ENCODE measurements around the gene SMARCD2. TPM values are rescaled to one million over a fixed set of nuclear protein-coding genes. Genes with fewer than 3 reads are reported as not detected.
"Not testable (repeated sequence)": the region's sequence is repeated elsewhere in the genome, so short reads cannot be mapped to it uniquely, and the experiment has no call there.

The SMARCD2 gene
- 100 to 1,000 TPM in 1 of 2 experiments, 10 to 100 TPM in 1; 98.5 to 107 TPM for total RNA-seq

- peaks cover 3% of the 10 kb centered on the region for H3K36me3 Mint-ChIP-seq (ENCODE audit: low read depth)
- peak within 1 kb of the TSS; percentile 94 for H3K27ac Mint-ChIP-seq
- H3K4me1 Mint-ChIP-seq (ENCODE audit: low read depth), result peaks cover 40% of the 10 kb centered on the region
- no peaks in the 10 kb centered on the region for H3K27me3 Mint-ChIP-seq (ENCODE audit: low read depth)
- H3K4me3 Mint-ChIP-seq, result peak within 1 kb of the TSS; percentile 94
- peak; percentile 100 for DNase-seq
- CTCF ChIA-PET, result interaction anchor here (1.5 to 1.6 kb wide), 3 partner anchors 8 to 17 kb away, joined by 4 to 14 read pairs (median 4); partner anchors contain the start of genes FTSJ3 and PSMC5
- intact Hi-C loops (cut with micrococcal nuclease), result loop anchor here (1.0 to 2.0 kb wide), 8 partner anchors 15 to 302 kb away; partner anchors contain the start of genes CCDC47, DCAF7, ERN1 and FTSJ3
- no peaks in the 10 kb centered on the region for H3K9me3 Mint-ChIP-seq
Measured at GRCh38 chr17:63842540-63843386, at the start of gene SMARCD2. SMARCD2 (minus strand) TSS chr17:63842685; CDS start chr17:63842674, 11 bp downstream.

DNA sequence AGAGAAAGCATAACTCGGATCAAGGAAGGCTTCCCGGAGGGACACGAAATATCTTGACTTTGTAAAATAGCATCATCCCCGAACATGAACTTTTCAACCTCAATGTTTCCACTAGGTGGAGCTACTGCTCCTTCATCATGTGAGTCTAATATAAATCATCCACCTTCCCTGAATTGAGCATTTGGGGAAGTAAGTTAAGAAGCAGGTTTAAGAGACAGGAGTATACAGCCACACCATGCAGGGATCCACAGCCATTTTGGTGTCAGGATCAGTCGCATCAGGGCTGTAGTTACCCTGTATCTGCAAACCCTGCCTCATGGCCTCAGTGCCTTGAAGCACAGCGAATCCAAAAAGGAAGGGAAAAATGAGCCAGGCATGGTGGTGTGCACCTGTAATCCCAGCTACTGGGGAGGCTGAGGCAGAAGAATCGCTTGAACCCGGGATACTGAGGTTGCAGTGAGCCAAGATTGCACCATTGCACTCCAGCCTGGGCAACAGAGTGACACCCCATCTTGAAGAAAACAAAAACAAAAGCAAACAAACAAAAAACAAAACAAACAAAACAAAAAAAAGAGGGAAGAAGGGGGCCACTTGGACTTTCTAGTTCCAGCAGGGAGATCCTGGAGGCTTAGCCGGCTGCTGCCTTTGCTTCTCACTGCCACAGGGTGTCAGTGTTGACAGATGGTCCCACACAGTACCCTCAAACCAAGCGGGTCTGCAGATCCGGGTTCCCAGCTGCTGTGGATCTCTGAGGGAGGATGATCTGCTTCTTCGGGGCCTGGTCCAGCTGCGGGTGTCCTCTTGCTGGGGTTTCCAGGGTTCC is 46.8 kb upstream of the SMARCD2 start:
- H3K36me3 Mint-ChIP-seq (ENCODE audit: low read depth); H3K4me1 Mint-ChIP-seq (ENCODE audit: low read depth); H3K27ac Mint-ChIP-seq; H3K4me3 Mint-ChIP-seq; H3K27me3 Mint-ChIP-seq (ENCODE audit: low read depth); H3K9me3 Mint-ChIP-seq; intact Hi-C loops (cut with micrococcal nuclease): not testable (repeated sequence)
- DNase-seq, result peak; percentile 23
- CTCF ChIA-PET, result interaction anchor here (0.6 to 4.1 kb wide), 16 partner anchors 8 to 244 kb away, joined by 3 to 20 read pairs (median 4); partner anchors contain the start of genes CSHL1 and GH2

- intact Hi-C loops (cut with micrococcal nuclease), result not testable (repeated sequence)
Measured at GRCh38 chr17:63885119-63885518, 42.6 kb upstream of the SMARCD2 start.

GRCh38 chr17:63882626-63883126 is 40.2 kb upstream of the SMARCD2 start:
- not testable (repeated sequence) for H3K27me3 Mint-ChIP-seq (ENCODE audit: low read depth)

More at GRCh38 chr17:63885119-63885518, 42.6 kb upstream of the SMARCD2 start:
- H3K4me3 Mint-ChIP-seq; DNase-seq; H3K27me3 Mint-ChIP-seq (ENCODE audit: low read depth); H3K4me1 Mint-ChIP-seq (ENCODE audit: low read depth); H3K36me3 Mint-ChIP-seq (ENCODE audit: low read depth); H3K9me3 Mint-ChIP-seq; H3K27ac Mint-ChIP-seq: not testable (repeated sequence)
- CTCF ChIA-PET, result interaction anchor here (0.7 kb wide), 1 partner anchor 291 kb away, joined by 3 read pairs; no protein-coding TSS in a partner anchor

GRCh38 chr17:63881935-63882601 is 39.6 kb upstream of the SMARCD2 start, which contains the start of gene GH2:
GH2 (minus strand) TSS chr17:63881944; CDS start chr17:63881801, 143 bp downstream.
- CTCF ChIA-PET, result interaction anchor here (0.6 to 1.8 kb wide), 10 partner anchors 8 to 663 kb away, joined by 3 to 9 read pairs (median 3); no protein-coding TSS in a partner anchor
- H3K27ac Mint-ChIP-seq, result no peak within 1 kb of the TSS
- DNase-seq, result peak; percentile 79

More at GRCh38 chr17:63882626-63883126, 40.2 kb upstream of the SMARCD2 start:
- DNase-seq; H3K27ac Mint-ChIP-seq; H3K4me1 Mint-ChIP-seq (ENCODE audit: low read depth); H3K9me3 Mint-ChIP-seq; H3K4me3 Mint-ChIP-seq; H3K36me3 Mint-ChIP-seq (ENCODE audit: low read depth); intact Hi-C loops (cut with micrococcal nuclease): not testable (repeated sequence)
- CTCF ChIA-PET, result interaction anchor here (0.8 to 1.8 kb wide), 8 partner anchors 13 to 662 kb away, joined by 3 to 9 read pairs (median 4); no protein-coding TSS in a partner anchor

DNA sequence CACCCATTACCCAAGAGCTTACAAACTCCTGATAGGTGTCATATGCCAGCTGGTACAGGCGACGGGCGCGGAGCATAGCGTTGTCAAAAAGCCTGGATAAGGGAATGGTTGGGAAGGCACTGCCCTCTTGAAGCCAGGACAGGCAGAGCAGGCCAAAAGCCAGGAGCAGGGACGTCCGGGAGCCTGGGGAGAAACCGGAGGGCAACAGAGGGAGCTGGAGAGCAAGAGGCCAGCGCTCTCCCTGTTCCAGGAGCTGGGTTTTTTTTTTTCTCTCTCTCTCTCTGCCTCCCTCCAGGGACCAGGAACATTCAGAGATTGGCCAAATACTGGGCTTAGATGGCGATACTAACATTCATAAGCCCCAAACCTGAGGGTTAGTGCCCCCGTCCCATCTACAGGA is 38.9 kb upstream of the SMARCD2 start:
- H3K27me3 Mint-ChIP-seq (ENCODE audit: low read depth); H3K4me3 Mint-ChIP-seq; DNase-seq; H3K9me3 Mint-ChIP-seq; H3K27ac Mint-ChIP-seq; H3K36me3 Mint-ChIP-seq (ENCODE audit: low read depth); intact Hi-C loops (cut with micrococcal nuclease); H3K4me1 Mint-ChIP-seq (ENCODE audit: low read depth): not testable (repeated sequence)
- CTCF ChIA-PET, result interaction anchor here (0.6 to 1.7 kb wide), 9 partner anchors 9 to 218 kb away, joined by 3 to 7 read pairs (median 3); no protein-coding TSS in a partner anchor

More at GRCh38 chr17:63881935-63882601, 39.6 kb upstream of the SMARCD2 start, which contains the start of gene GH2:
- no peaks in the 10 kb centered on the region for H3K36me3 Mint-ChIP-seq (ENCODE audit: low read depth)
- H3K9me3 Mint-ChIP-seq, result no peaks in the 10 kb centered on the region
- H3K4me3 Mint-ChIP-seq, result no peak within 1 kb of the TSS
- no peaks in the 10 kb centered on the region for H3K27me3 Mint-ChIP-seq (ENCODE audit: low read depth)
- intact Hi-C loops (cut with micrococcal nuclease), result no loop called here
- peaks cover 2% of the 10 kb centered on the region for H3K4me1 Mint-ChIP-seq (ENCODE audit: low read depth)

DNA sequence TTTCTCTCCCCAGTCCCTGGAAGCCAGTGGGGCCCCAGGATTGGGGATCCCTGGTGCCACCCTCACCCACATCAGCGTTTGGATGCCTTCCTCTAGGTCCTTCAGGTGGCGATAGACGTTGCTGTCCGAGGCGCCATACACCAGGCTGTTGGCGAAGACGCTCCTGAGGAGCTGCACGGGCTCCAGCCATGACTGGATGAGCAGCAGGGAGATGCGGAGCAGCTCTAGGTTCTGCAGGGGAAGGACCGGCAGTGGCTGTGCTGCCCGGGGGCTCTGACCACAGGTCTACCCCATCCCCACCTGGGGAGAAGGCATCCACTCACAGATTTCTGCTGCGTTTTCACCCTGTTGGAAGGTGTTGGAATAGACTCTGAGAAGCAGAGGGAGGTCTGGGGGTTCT is 38.2 kb upstream of the SMARCD2 start:
- no peak for DNase-seq
- H3K36me3 Mint-ChIP-seq (ENCODE audit: low read depth), result no peaks in the 10 kb centered on the region
- H3K4me3 Mint-ChIP-seq, result no peak overlapping the region
- H3K27me3 Mint-ChIP-seq (ENCODE audit: low read depth), result no peaks in the 10 kb centered on the region
- peaks cover 2% of the 10 kb centered on the region for H3K4me1 Mint-ChIP-seq (ENCODE audit: low read depth)
- H3K9me3 Mint-ChIP-seq, result no peaks in the 10 kb centered on the region
- intact Hi-C loops (cut with micrococcal nuclease), result no loop called here
- CTCF ChIA-PET, result interaction anchor here (0.6 to 1.3 kb wide), 4 partner anchors 15 to 169 kb away, joined by 3 to 7 read pairs (median 3); no protein-coding TSS in a partner anchor
- no peak overlapping the region for H3K27ac Mint-ChIP-seq

- H3K36me3 Mint-ChIP-seq (ENCODE audit: low read depth); H3K27ac Mint-ChIP-seq; H3K4me1 Mint-ChIP-seq (ENCODE audit: low read depth); H3K27me3 Mint-ChIP-seq (ENCODE audit: low read depth); H3K4me3 Mint-ChIP-seq; intact Hi-C loops (cut with micrococcal nuclease); H3K9me3 Mint-ChIP-seq; DNase-seq; CTCF ChIA-PET: not testable (repeated sequence)
Measured at GRCh38 chr17:63878413-63878812, 35.9 kb upstream of the SMARCD2 start.

DNA sequence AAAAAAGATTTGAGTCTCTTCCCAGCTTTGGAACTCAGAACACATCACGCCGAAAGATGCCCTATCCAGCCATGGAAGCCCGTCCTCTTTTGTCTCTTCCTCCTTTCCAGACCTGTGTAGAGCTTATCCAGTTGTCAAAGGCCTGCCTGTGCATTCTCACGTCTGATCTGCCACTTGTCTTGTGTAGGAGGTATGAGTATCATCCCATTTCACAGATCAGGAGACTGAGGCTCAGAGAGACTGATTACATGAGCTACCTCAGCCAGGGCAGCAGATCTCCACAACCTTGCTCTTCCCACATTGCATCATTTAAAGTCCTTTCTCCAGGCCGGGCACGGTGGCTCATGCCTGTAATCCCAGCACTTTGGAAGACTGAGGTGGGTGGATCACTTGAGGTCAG is 32.2 kb upstream of the SMARCD2 start:
- intact Hi-C loops (cut with micrococcal nuclease); H3K36me3 Mint-ChIP-seq (ENCODE audit: low read depth); DNase-seq; H3K4me3 Mint-ChIP-seq; H3K27ac Mint-ChIP-seq; H3K27me3 Mint-ChIP-seq (ENCODE audit: low read depth); H3K4me1 Mint-ChIP-seq (ENCODE audit: low read depth); H3K9me3 Mint-ChIP-seq: not testable (repeated sequence)
- CTCF ChIA-PET, result interaction anchor here (0.7 to 3.3 kb wide), 4 partner anchors 9 to 17 kb away, joined by 3 to 14 read pairs (median 4); no protein-coding TSS in a partner anchor

DNA sequence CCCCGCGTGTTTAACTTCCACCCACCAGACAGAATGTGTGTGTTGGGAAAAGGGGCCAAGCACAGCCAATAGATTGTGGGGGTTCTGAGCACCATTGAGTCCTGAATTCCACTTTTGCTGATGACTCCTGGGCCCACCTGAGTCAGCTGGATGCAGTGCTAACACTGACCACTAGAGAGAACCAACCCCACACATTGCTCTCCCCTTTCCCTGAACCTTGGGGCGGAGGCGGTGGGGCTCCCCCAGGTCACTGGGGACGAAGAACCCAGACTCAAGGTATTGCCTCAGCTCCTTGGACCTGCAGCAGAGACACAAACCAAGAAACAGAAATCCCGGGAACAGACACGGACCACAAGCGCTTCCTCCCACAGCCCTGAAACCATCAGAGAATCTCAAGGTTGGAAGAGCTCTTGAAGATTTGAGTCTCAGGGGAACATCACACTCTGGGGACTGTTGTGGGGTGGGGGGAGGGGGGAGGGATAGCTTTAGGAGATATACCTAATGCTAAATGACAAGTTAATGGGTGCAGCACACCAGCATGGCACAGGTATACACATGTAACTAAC is 31.7 kb upstream of the SMARCD2 start:
- H3K9me3 Mint-ChIP-seq; H3K36me3 Mint-ChIP-seq (ENCODE audit: low read depth); DNase-seq; intact Hi-C loops (cut with micrococcal nuclease); H3K4me3 Mint-ChIP-seq; H3K4me1 Mint-ChIP-seq (ENCODE audit: low read depth); H3K27me3 Mint-ChIP-seq (ENCODE audit: low read depth); H3K27ac Mint-ChIP-seq: not testable (repeated sequence)
- CTCF ChIA-PET, result interaction anchor here (0.9 to 3.3 kb wide), 3 partner anchors 8 to 14 kb away, joined by 3 to 14 read pairs (median 4); no protein-coding TSS in a partner anchor

- not testable (repeated sequence) for H3K27ac Mint-ChIP-seq
Measured at GRCh38 chr17:63873577-63873976, 31.1 kb upstream of the SMARCD2 start, which contains the start of gene CSH2. CSH2 (minus strand) TSS chr17:63873677; CDS start chr17:63873614, 63 bp downstream.

More at GRCh38 chr17:63873577-63873976, 31.1 kb upstream of the SMARCD2 start, which contains the start of gene CSH2:
- H3K4me3 Mint-ChIP-seq; H3K27me3 Mint-ChIP-seq (ENCODE audit: low read depth); DNase-seq; H3K36me3 Mint-ChIP-seq (ENCODE audit: low read depth); intact Hi-C loops (cut with micrococcal nuclease); H3K4me1 Mint-ChIP-seq (ENCODE audit: low read depth); H3K9me3 Mint-ChIP-seq: not testable (repeated sequence)
- CTCF ChIA-PET, result interaction anchor here (1.1 to 3.3 kb wide), 2 partner anchors 8 to 15 kb away, joined by 4 to 14 read pairs; no protein-coding TSS in a partner anchor

All from activated naive CD4-positive, alpha-beta T cell treated with anti-CD3 and anti-CD28 coated beads for 36 hours (primary cell).